Activated CD4-positive, alpha-beta T cell treated with anti-CD3 and anti-CD28 coated beads for 4 hours (primary cell): ENCODE data around the gene ENOX1.
"Not testable (repeated sequence)": the region's sequence is repeated elsewhere in the genome, so short reads cannot be mapped to it uniquely, and the experiment has no call there.

Experiments used
- DNase-seq, 2 donors: peaks; one replicate each; pipeline ENCODE4 v3.0.0-alpha.2; 2020

Gene ENOX1

DNA sequence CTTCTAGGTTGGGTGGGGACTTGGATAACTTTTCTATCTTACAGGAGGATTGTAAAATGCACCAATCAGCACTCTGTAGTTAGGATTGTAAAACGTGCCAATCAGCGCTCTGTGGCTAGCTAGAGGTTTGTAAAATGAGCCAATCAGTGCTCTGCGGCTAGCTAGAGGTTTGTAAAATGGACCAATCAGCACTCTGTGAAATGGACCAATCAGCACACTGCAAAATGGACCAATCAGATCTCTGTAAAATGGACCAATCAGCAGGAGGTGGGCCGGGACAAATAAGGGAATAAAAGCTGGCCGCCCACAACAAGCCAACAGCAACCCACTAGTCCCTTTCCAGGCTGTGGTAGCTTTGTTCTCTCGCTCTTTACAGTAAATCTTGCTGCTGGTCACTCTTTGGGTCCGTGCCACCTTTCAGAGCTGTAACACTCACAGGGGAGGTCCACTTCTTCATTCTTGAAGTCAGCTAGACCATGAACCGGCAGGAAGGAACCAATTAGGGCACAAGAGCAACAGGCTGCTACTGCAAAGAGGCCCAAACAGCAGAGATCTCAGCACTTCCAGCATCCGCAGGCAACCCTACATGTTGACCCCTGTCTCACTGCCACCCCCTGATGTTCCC lies 606.6 kb downstream of the ENOX1 start:
- no peak for DNase-seq

DNA sequence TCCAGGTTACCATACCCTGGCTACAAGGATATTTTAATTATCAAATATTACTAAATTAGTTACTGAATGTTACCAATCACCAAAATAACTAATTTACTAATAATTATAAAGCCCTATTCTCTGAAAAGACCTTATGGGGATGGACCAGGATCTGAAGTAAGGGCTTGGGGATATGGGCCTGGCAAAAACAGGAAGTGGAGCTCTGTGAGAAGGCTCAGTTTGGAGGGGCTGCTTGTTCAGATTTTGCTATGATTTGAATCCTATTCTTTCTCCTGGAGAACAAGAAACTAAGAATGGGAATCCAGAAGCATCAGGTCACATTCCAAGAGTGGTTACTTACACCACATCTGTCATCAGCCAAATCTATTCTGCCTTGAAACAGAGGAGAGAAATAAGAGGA lies 615.3 kb downstream of the ENOX1 start:
- no peak for DNase-seq

DNA sequence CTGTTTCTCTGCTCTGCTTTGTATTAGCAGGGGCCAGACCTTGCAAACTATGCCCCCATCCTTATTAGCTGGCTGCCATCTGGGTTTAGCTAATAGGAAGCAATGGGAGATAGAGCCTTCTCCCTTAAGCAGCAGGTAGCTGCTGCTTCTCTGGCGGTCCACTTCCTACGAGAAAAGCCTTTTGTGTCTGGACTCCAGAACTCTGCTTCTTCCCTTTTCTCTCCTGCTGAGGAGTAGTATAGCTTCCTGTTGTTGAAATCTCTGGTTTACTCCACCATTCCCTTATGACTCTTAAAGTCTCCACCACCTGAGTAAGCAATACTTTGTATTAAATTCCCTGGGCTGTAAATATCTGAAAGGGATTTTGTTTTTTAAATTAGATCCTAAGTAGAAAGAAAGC lies 616.3 kb downstream of the ENOX1 start:
- no peak for DNase-seq

DNA sequence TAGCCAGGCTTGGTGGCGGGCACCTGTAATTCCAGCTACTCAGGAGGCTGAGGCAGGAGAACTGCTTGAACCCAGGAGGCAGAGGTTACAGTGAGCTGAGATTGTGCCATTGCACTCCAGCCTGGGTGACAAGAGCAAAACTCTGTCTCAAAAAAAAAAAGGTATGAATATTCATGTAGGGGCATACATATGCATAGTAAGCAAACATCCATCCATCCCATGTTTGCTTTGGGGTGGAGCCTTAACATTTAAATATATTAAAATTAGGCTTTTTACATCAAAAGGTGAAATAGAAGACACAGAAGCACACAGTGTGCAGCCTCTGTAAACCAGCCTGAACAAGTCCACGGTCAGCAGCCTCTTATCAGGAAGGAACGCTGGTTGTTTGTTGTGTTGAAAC lies 618.3 kb downstream of the ENOX1 start:
- DNase-seq: not testable (repeated sequence)

DNA sequence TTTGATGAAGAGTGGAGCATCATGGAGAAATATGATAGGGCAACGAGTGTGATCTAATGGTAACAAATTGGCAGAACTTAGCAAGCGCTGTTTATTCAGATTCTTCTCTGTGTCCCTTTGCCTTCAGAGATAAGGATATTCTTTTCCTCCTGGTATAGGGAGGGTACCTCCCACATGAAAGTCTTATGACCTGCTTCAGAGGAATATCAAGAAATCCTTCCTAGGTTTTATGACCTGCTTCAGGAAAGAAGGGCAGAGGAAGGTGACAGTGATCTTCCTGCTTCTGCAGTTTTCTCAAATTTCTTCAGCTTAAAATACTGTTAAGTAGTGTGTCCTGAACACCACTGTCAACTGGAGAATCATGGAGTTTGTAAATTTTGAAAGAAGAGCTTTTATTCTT lies 619.0 kb downstream of the ENOX1 start:
- DNase-seq: no peak

DNA sequence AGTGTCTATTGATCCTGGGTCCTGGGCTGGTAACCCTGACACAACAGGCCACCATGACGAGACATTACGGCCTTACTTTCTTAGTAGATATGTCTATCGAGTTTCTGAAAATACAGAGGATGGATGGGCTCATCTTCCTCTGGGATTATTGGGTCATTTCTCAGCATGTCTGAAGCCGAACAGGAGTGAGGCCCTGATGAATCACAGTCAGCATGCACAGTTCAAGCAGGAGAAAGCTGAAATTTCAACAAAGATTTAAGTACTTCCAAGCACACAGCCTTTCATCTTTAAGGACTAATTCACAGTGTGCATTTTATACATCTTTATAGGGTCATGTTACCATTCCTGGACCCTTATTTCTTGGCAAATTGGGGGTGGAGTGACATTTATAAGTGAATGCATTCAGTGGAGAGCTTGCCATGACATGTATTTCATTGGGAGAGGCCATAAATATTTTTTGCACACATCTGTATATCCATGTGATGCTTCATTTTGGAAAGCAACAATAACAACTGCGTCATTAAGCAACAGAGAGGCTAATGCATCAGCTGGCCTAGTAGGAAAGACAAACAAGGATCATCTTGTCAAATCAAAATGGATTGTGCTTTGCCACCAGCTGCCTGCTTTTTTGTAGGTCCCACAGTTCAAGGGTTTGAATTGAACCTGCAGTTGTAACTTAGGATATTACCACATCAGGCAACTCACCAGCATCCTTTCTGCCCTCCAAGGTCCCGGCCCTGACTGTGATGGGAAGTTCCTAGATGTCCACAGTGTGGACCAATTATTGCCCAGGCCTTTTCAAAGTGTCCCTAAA lies 619.9 kb downstream of the ENOX1 start:
- no peak for DNase-seq
